GM18951 (cell line): ENCODE data around the gene NID1.
A peak's percentile ranks its signal among the peaks of the same experiment; 100 is the strongest.

Experiments
- POLR2A ChIP-seq: IDR thresholded peaks from 4 replicates; pipeline ENCODE4 v1.6.1; 2011; ENCODE audit warnings: mild to moderate bottlenecking; ENCODE audit not compliant: insufficient read length, insufficient read depth; ENCODE audit errors: extremely low read depth
- in situ Hi-C: fragments of 300-500 bp; cut with MboI; formaldehyde crosslinking; loops from one replicate; pipeline ENCODE4 v1.12.0; 2022; ENCODE audit warnings: low sequenced_read_pairs, mixed read lengths, inconsistent platforms; ENCODE audit not compliant: unreplicated experiment

The NID1 gene, protein sequence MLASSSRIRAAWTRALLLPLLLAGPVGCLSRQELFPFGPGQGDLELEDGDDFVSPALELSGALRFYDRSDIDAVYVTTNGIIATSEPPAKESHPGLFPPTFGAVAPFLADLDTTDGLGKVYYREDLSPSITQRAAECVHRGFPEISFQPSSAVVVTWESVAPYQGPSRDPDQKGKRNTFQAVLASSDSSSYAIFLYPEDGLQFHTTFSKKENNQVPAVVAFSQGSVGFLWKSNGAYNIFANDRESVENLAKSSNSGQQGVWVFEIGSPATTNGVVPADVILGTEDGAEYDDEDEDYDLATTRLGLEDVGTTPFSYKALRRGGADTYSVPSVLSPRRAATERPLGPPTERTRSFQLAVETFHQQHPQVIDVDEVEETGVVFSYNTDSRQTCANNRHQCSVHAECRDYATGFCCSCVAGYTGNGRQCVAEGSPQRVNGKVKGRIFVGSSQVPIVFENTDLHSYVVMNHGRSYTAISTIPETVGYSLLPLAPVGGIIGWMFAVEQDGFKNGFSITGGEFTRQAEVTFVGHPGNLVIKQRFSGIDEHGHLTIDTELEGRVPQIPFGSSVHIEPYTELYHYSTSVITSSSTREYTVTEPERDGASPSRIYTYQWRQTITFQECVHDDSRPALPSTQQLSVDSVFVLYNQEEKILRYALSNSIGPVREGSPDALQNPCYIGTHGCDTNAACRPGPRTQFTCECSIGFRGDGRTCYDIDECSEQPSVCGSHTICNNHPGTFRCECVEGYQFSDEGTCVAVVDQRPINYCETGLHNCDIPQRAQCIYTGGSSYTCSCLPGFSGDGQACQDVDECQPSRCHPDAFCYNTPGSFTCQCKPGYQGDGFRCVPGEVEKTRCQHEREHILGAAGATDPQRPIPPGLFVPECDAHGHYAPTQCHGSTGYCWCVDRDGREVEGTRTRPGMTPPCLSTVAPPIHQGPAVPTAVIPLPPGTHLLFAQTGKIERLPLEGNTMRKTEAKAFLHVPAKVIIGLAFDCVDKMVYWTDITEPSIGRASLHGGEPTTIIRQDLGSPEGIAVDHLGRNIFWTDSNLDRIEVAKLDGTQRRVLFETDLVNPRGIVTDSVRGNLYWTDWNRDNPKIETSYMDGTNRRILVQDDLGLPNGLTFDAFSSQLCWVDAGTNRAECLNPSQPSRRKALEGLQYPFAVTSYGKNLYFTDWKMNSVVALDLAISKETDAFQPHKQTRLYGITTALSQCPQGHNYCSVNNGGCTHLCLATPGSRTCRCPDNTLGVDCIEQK

DNA sequence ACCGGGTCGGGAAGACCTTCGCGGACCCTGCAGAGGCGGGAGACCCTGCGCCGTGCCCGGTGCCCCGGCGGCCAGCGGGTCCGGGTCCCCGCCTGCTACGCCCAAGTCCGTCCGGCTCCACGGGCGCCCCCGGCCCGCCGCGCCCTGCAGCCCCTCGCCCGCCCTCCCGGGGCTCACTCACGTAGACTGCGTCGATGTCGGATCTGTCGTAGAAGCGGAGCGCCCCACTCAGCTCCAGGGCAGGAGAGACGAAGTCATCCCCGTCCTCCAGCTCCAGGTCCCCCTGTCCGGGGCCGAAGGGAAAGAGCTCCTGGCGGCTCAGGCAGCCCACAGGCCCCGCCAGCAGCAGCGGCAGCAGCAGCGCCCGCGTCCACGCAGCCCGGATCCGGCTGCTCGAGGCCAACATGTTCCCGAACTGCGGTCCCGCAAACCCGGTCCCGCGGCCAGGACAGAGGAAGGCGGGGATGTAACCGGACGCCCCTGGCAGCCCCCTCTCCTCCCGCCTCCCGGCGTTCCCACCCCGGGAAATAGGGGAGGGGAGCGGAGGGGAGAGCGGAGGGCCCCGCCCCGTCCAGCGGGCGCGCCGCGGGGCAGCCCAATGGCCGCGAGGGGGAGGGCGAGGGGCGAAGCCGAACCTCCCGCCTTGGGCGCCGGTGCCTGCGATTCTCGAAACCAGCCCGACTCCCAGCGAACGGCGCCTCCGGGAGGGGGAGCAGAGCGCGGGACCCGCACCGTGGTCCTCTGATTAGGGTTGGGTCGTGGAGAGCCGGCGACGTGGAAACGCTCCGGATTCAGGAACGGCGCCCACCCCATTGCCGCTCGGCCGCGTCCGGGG, at the start of gene NID1:
Gene NID1, minus strand, starts transcription at position 417 of the 835 bp plus-strand sequence. Its CDS starts 11 bp downstream, at position 406.
- in situ Hi-C loops, result no loop called here
- TF ChIP-seq POLR2A, result peak; percentile 43

DNA sequence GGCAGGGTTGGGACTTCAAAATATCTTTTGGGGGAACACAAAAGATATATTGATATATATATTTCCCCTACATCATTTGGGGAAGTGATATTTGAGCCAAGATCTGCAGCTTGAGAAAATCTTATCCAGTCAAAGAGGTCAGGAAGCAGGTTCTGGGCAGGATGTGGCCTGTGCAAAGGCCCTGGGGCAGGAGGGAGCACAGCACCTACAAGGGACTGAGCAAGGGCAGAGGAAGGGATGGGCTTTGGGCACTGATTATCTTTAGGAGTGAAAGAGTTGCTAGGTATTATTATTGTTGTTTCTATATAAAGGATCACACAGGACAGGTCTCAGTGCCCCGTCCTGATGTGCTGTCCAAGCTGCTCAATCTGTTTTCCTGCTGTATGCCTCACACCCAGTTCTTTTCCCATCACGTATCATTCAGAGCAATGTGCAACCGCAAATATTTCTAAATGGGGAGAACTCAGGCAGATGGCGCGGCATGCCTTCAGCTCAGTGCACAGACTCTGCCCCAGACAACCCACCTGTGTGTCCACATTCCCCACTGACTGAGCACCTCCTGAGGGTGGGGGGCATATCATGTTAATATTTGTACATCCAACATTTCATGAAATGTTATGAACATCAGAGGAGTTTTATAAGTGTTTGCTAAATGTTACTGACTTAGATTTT, 49.3 kb upstream of the NID1 start:
- in situ Hi-C loops, result loop anchor here (25.0 kb wide), 2 partner anchors 373 to 1273 kb away; no protein-coding TSS in a partner anchor
- TF ChIP-seq POLR2A, result no peak

DNA sequence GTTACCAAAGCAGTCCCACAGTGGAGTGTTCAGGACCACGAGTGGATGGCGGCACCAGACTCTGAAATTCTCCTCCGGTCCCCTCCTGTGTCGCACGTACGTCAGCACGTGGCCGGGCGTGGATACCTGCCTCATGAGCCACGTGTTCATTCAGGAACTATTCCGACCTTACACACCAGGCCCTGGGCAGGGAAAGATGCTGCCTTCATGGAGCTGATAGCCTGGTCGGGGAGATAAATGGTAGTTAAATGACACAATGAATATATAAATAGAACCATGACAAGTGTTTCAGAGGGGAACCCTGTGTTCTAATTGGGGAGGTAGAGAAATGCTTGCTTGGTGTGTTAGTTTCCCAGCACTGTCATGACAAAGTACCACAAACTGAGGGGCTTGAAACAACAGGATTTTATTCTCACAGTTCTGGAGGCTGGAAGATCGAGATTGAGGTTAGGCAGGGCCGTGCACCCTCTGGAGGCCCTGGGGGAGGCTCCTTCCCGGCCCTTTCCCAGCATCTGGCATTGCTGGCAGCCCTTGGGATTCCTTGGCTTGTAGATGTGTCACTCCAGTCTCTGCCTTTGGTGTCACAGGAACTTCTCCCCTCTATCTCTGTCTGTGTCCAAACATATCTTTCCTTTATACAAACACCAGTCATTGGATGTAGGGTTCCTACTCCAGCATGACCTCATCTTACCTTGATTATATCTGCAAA, 48.6 kb upstream of the NID1 start:
- in situ Hi-C loops, result loop anchor here (25.0 kb wide), 2 partner anchors 374 to 1274 kb away; no protein-coding TSS in a partner anchor
- TF ChIP-seq POLR2A, result no peak

DNA sequence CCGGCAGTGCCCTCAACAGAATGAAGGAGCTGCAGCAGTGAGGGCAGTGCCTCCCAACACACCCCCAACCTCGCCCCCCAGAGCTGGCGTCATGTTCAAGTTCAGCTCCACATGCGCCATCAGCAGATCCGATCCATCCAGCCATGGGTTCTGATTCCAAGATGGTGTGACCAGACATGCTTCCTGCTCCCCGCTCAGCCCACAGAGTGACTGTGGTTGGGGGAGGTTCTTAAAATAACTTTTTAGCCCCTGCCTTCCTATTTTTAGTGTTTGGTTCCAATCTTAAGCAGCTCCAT, 47.4 kb upstream of the NID1 start:
- TF ChIP-seq POLR2A, result no peak
- in situ Hi-C loops, result loop anchor here (25.0 kb wide), 2 partner anchors 375 to 1275 kb away; no protein-coding TSS in a partner anchor

DNA sequence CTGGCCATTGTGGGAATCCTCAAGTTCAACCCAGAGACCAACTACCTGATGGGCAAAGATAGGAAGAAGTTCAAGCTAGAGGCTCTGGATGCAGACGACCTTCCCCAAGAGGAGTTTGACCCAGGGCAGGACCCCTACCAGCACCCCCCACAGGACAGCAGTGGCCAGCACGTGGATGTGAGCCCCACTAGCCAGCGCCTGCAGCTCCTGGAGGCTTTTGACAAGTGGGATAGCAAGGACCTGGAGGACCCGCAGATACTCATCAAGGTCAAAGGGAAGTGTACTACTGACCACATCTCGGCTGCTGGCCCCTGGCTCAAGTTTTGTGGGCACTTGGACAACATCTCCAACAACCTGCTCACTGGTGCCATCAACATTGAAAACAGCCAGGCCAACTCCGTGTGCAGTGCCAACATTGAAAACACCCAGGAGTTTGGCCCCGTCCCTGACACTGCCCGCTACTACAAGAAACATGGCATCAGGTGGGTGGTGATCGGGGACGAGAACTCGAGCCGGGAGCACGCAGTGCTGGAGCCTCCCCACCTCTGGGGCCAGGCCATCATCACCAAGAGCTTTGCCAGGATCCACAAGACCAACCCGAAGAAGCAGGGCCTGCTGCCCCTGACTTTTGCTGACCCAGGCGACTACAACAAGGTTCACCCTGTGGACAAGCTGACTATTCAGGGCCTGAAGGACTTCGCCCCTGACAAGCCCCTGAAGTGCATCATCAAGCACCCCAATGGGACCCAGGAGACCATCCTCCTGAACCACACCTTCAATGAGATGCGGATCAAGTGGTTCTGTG, 46.8 kb upstream of the NID1 start:
- no peak for TF ChIP-seq POLR2A
- in situ Hi-C loops, result loop anchor here (25.0 kb wide), 2 partner anchors 376 to 1276 kb away; no protein-coding TSS in a partner anchor

DNA sequence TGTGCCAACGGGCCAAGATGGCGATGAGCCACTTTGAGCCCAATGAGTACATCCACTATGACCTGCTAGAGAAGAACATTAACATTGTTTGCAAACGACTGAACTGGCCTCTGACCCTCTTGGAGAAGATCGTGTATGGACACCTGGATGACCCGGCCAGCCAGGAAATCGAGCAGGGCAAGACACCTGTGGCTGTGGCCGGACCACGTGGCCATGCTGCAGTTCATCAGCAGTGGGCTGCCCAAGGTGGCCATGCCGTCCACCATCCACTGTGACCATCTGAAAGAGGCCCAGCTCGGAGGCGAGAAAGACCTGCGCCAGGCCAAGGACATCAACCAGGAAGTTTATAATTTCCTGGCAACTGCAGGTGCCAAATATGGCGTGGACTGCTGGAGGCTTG, 45.2 kb upstream of the NID1 start:
- TF ChIP-seq POLR2A, result no peak
- in situ Hi-C loops, result loop anchor here (25.0 kb wide), 2 partner anchors 377 to 1277 kb away; no protein-coding TSS in a partner anchor

DNA sequence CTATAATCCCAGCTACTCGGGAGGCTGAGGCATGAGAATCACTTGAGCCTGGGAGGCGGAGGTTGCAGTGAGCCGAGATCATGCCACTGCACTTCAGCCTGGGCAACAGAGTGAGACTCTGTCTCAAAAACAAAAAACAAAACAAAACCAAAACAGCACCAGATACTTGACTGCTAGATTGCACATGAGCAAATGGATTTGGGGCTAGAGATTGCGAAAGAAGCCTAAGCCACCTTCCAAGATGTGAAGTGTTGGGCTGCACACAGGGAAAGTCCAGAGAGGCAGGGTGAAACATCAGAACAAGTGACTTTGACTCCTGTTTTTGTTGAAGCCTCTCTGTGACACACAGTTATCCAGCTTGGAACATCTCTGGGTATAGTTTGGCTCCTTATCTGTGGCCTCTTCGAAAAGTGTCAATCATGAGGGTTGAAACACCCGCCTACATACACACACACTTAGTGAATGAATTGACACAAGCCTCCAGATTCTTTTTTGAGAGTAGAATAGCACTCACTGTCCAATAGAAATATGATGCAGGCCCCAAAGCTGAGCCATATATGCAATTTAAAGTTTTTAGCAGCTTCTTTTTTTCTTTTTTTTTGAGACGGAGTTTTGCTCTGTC, 43.2 kb upstream of the NID1 start:
- in situ Hi-C loops, result loop anchor here (25.0 kb wide), 2 partner anchors 379 to 1279 kb away; no protein-coding TSS in a partner anchor

DNA sequence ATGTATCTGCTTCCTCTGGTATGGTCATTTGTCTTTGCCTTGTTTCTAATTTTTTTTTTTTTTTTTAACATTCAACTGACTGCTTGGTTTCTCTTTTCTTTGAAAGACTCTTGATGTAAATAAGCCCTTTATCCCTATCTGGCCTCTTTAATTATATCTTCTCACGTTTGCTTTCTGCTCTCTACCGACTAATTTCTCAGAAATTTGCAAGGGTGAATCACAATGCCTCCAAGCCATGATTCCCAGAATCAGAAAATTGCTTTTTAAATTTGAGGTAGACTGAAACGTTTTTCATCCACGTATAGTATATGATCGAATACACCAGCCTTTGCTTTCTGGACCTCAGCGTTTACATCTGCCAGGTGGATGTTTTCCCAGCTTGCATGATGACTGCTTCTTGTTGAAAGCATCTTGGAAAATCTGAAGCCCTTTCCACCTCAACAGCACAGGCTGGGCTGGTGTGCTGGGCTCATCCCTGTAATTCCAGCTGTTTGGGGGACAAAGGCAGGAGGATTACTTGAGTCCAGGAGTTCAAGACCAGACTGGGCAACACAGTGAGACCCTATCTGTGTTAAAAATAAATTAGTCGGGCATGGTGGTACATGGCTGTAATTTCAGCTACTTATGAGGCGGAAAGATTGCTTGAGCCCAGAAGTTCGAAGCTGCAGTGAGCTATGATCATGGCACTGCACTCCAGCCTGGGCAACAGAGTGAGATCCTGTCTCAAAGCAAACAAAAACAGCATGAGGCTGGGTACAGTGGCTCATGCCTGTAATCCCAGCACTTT, 42.4 kb upstream of the NID1 start:
- in situ Hi-C loops, result loop anchor here (25.0 kb wide), 2 partner anchors 380 to 1280 kb away; no protein-coding TSS in a partner anchor
- TF ChIP-seq POLR2A, result no peak

More for the DNA sequence above, 43.2 kb upstream of the NID1 start:
- TF ChIP-seq POLR2A, result no peak

DNA sequence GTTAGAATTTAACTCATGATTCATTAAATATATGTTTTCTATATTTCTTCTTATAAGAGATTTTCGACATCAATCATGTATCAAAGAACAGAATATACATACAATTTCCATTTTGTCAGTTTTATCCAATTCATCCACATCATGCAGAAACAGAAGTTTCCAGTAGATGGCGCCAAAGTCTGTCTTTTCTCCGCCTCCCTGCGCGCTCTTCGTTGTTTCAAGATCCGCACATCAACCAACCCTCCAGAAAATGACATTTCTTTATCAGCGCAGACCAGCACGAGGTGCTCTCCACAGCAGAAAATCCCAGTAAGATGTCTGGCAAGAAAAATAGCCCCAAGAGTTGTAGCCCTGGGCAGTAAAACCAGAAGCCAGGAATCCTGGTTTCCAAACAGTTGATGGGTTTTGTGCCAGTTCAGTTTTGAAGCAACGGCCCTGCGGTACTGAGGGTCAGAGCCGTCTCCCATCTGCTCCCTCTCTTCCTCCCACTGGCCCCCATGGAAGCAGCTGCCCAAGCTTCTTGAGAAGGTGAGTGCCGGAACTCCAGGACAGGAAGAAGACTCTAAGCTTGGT, 38.8 kb upstream of the NID1 start:
- in situ Hi-C loops, result loop anchor here (25.0 kb wide), 2 partner anchors 384 to 1284 kb away; no protein-coding TSS in a partner anchor
- TF ChIP-seq POLR2A, result no peak
